Astrocyte of the hippocampus (primary cell): ENCODE measurements around the gene OTOS.
A peak's percentile ranks its signal among the peaks of the same experiment; 100 is the strongest.

Source experiments
- DNase-seq: peaks from one replicate; pipeline ENCODE4 v3.0.0; 2011; ENCODE audit warnings: low read depth, low spot score

Gene OTOS

DNA sequence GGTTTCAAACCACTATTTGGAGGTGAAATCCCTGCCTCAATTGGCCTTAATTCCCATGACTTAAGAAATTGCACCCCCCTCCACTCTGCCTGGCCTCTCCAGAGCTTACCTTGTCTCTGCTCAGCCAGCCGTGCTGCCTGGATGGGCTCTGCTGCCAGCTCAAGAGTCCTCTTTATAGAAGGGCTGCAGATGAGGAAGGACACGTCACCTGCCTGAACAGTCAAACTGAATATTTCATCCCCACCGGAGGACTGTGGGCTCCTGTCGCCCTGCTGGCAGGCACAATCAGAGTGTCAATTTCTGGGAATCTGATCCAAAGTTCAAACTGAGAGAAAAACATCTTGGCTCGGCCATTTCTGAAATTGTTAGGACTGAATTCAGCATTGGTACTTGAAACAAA is at the start of gene OTOS:
Gene OTOS, minus strand, starts transcription at position 148 of the 400 bp plus-strand sequence. CDS start 332 bp downstream, outside the sequence.
- peak; percentile 17 for DNase-seq

DNA sequence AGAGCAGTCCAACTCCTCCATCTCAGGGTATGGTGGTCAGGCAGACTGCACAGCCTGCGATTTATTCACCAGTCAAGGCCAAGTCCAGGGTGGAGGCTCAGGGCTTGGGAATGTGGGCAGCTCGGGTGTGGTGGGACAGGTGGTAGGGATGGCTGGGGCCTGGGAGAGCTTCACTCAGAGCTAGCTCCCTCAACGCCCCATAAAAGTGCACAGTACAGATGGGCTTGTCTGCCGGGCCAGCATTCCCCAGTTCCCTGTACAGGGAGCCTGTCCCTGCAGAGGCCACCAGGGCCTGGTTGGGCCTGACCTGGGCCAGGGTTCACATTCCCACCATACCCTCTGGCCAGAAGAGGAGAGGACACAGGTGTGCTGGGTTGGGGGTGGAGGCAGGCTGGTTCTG is 49.2 kb upstream of the OTOS start:
- no peak for DNase-seq

- DNase-seq, result no peak
Measured at GRCh38 chr2:240187989-240188590, 47.6 kb upstream of the OTOS start.

DNA sequence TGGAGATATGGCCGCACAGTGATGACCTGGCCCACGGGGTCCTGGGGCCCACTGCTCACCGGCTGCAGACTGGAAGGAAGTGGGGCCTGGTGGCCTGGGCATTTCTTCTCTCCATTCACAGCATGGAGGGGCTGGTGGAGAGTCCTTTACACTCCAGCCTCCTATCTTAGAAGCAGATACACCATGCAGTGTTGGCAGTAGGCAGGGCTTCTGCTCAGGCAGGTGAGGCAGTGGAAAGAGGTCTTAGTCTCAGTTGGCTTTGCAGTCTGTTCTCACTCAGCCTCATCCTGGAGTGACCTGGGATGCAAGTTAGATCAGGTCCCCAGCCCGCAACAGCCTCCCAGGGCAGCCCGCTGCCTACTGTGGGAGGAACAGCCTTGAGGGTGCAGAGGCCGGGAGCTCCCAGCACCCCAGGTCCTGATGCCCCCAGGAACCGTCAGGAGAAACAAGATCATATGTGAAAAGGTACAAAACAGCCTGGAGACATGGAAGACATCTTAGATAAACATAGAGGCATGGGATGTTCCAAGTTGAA is 45.8 kb upstream of the OTOS start:
- DNase-seq, result no peak

GRCh38 chr2:240184656-240185055 is 44.2 kb upstream of the OTOS start:
- DNase-seq, result no peak

GRCh38 chr2:240183875-240184590 is 43.6 kb upstream of the OTOS start:
- no peak for DNase-seq

- DNase-seq, result peak; percentile 45
Measured at GRCh38 chr2:240183006-240183874, 42.8 kb upstream of the OTOS start.

- DNase-seq, result no peak
Measured at GRCh38 chr2:240182476-240182875, 42.0 kb upstream of the OTOS start.

DNA sequence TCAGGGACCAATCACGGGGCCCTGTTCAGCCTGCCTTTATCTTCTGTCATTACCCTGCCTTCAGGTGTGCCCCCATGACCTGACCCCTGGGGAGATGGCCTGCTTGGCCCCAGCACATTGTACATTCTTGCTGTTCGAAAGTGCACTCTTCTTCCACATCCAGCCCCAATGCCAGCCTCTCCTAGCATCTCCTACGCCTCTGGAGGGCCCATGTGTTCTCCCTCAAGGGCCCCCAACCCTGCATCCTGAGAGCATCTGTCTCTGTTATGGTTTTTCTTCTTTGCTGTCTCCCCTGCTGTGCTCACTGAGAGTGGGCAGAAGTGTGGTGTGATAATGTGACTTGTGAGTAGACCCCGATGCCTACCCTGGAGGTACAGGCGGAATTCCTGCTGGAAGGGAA is 41.5 kb upstream of the OTOS start:
- DNase-seq, result no peak

GRCh38 chr2:240179941-240180666 is 39.6 kb upstream of the OTOS start:
- no peak for DNase-seq

DNA sequence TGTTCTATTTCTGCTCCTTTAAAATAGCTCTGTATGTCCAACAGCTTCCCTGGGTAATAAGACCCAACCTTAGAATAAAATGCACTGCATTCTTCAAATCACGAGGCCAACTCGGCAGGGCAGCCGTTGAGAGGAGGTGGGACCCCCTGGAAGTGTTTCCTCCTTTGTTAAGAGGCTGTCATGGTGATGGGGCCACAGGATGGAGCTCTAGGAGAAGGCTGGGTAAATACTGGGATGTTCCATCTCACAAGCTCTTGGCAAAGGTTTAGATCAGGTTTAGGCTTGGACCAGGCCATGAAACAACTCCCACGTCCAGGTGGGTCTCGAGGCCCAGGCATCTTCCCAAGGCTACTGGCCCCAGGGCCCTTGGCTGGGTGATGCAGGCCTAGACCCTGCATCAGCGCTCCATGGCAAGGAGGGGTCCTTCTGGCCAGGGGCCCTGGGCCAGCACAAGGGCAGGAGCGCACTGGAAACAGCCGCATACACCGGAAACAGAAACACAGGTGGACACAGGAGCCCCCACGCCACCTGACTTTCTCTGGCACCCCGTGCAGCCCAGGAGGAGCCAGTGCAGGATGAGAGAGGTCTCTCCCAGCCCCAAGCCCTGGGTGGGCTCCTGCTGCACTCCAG is 38.8 kb upstream of the OTOS start:
- no peak for DNase-seq

DNA sequence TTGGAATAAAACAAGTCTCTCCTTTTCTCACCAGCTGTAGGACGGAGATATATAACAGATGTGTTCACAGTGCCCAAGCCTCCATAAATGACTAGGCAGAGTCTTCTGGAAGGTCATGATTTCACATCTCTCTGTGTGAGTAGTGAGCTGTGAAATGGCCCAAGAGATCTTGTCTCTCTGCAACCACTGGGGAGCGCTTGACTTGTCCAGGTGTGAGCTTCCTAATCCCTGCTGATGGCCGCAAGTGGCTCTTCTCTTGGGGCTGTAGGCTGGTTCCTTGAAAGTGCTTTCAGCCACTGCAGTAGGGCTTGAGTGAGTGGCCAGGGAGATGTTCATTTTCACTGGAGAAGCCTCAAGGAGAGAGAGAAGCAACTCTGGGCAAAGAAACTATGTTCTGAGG is 38.1 kb upstream of the OTOS start:
- DNase-seq, result no peak

DNA sequence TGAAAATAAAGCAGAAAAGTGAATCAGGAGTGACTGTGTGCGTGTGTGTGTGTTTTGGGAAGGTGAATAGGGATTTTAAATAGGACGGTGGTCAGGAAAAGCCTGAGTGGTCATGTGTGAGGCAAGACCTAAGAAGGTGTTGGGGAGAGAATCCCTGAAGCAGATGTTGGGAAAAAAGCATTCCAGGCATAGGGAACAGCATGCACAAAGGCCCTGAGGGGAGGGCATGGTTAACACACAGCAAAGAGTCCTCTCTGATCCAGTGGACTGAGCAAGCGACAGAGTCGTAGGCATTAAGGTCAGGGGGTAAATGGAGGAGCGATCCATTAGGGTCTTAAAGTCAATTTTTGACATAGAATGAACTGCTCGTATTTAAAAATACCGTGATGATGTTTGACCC is 34.0 kb upstream of the OTOS start:
- DNase-seq, result no peak

GRCh38 chr2:240172071-240172895 is 31.8 kb upstream of the OTOS start:
- no peak for DNase-seq

- DNase-seq, result no peak
Measured at GRCh38 chr2:240170883-240171282, 30.4 kb upstream of the OTOS start.

GRCh38 chr2:240170354-240170735 is 29.9 kb upstream of the OTOS start:
- DNase-seq, result peak; percentile 79

GRCh38 chr2:240169486-240170353 is 29.3 kb upstream of the OTOS start:
- no peak for DNase-seq

DNA sequence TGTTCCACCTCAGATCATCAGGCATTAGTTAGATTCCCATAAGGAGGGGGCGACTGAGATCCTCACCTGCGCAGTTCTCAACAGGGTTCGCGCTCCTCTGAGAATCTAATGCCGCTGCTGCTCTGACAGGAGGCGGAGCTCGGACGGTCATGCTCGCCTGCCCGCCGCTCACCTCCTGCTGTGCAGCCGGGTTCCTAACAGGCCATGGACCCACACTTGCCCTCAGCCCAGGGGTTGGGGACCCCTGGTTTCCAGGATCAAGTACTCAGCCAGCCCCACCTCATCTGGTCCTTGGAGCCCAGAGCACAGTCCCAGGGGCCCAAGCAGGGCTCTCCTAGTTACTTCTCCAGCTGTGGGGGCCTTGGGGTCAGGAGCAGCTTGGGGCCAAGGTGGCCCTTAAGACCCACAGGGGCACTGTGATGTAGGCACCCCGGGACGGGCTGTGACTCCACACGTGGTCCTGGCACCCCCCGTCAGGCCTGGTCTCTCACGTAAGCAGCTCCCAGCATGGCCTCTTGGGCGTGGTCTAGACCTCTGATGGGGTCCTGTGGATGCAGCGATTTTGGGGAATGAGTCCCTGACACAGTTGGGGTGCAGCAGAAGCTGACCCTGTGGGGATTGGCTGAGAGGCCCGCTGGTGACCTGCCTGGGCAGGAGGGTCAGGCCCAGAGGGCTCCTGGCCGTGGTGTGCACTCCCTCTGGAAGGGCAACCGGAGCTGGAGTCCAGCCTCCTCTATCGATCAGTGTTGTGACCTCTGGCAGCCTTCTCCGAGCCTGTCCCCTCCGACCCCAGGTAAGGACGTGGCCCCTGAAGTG is 28.3 kb upstream of the OTOS start:
- DNase-seq, result no peak
